Activated T-cell treated with anti-CD3 and anti-CD28 coated beads for 48 hours (primary cell): Measurements from ENCODE around the gene MARVELD3.

Experiments
- DNase-seq: peaks from one replicate; pipeline ENCODE4 v3.0.0-alpha.2; 2020; ENCODE audit warnings: low read depth

Gene MARVELD3

GRCh38 chr16:71623597-71623996 lies 2.4 kb upstream of the MARVELD3 start:
- DNase-seq = no peak

GRCh38 chr16:71625113-71625850 lies 702 bp upstream of the MARVELD3 start:
- DNase-seq = no peak

- DNase-seq = no peak
Measured at GRCh38 chr16:71626858-71627213, 852 bp downstream of the MARVELD3 start.

GRCh38 chr16:71627731-71628181 lies 1.8 kb downstream of the MARVELD3 start:
- no peak for DNase-seq

GRCh38 chr16:71628810-71629209 lies 2.8 kb downstream of the MARVELD3 start:
- DNase-seq = no peak

- no peak for DNase-seq
Measured at GRCh38 chr16:71629278-71630016, 3.5 kb downstream of the MARVELD3 start.

GRCh38 chr16:71630808-71631207 lies 4.8 kb downstream of the MARVELD3 start:
- DNase-seq = no peak

GRCh38 chr16:71631776-71632175 lies 5.8 kb downstream of the MARVELD3 start:
- no peak for DNase-seq

- no peak for DNase-seq
Measured at GRCh38 chr16:71635632-71636031, 9.6 kb downstream of the MARVELD3 start.

GRCh38 chr16:71637398-71637797 lies 11.4 kb downstream of the MARVELD3 start:
- no peak for DNase-seq

GRCh38 chr16:71645450-71645849 lies 19.5 kb downstream of the MARVELD3 start:
- no peak for DNase-seq

- DNase-seq = no peak
Measured at GRCh38 chr16:71647391-71647790, 21.4 kb downstream of the MARVELD3 start.

GRCh38 chr16:71648162-71648561 lies 22.2 kb downstream of the MARVELD3 start:
- no peak for DNase-seq

GRCh38 chr16:71648921-71649320 lies 22.9 kb downstream of the MARVELD3 start:
- DNase-seq = no peak

GRCh38 chr16:71649704-71650103 lies 23.7 kb downstream of the MARVELD3 start:
- DNase-seq = no peak

- DNase-seq = no peak
Measured at GRCh38 chr16:71658771-71659170, 32.8 kb downstream of the MARVELD3 start.

GRCh38 chr16:71659471-71659870 lies 33.5 kb downstream of the MARVELD3 start:
- DNase-seq = no peak

- DNase-seq = no peak
Measured at GRCh38 chr16:71666264-71666663, 40.3 kb downstream of the MARVELD3 start.

GRCh38 chr16:71666928-71667707 lies 41.1 kb downstream of the MARVELD3 start:
- DNase-seq = no peak

- DNase-seq = no peak
Measured at GRCh38 chr16:71669926-71670536, 44.0 kb downstream of the MARVELD3 start.

- no peak for DNase-seq
Measured at GRCh38 chr16:71670537-71670936, 44.6 kb downstream of the MARVELD3 start.

GRCh38 chr16:71671165-71671564 lies 45.2 kb downstream of the MARVELD3 start:
- DNase-seq = no peak
